Neural crest cell (in vitro differentiated cells): Measurements from ENCODE around the gene OBSCN. TPM values are rescaled to one million over a fixed set of nuclear protein-coding genes. Genes with fewer than 3 reads are reported as not detected.

Source experiments
- DNase-seq: peaks from one replicate; pipeline ENCODE4 v3.0.0; 2021; ENCODE audit warnings: low read depth, mixed read lengths, low spot score
- H3K27ac Mint-ChIP-seq: one replicate; pipeline ENCODE4 v1.8.0; 2021; ENCODE audit warnings: mild to moderate bottlenecking, mixed read lengths; ENCODE audit not compliant: unreplicated experiment
- H3K27me3 Mint-ChIP-seq: 2 replicates; pipeline ENCODE4 v1.8.0; 2021; ENCODE audit warnings: low read depth, mild to moderate bottlenecking, mixed read lengths
- H3K36me3 Mint-ChIP-seq: 2 replicates; pipeline ENCODE4 v1.8.0; 2021; ENCODE audit warnings: low read depth, mild to moderate bottlenecking, mixed read lengths
- H3K4me1 Mint-ChIP-seq: 2 replicates; pipeline ENCODE4 v1.8.0; 2021; ENCODE audit warnings: mixed read lengths
- H3K4me3 Mint-ChIP-seq: one replicate; pipeline ENCODE4 v1.8.0; 2021; ENCODE audit warnings: mild to moderate bottlenecking, mixed read lengths
- H3K9me3 Mint-ChIP-seq: 2 replicates; pipeline ENCODE4 v1.8.0; 2021; ENCODE audit warnings: mixed read lengths
- CTCF ChIP-seq: fragments of 200-600 bp; sonication (generic); conservative IDR thresholded peaks from 2 replicates; pipeline ENCODE4 v1.5.0; 2021; ENCODE audit warnings: antibody characterized with exemption, mild to moderate bottlenecking
- total RNA-seq: library from RNA; stranded (reverse); gene quantifications from 2 replicates; pipeline ENCODE4 v1.2.1, GENCODE V29; 2021

Gene OBSCN
- total RNA-seq, 1 donor from 2014 or later = 40.1 TPM

- DNase-seq = no peak
- no peak for TF ChIP-seq CTCF
- Mint-ChIP-seq H3K4me1 (peaks cover 8% of the 10 kb centered on the region), H3K27ac (no peak overlapping the region), H3K9me3 (no peaks in the 10 kb centered on the region), H3K36me3 (no peaks in the 10 kb centered on the region), H3K27me3 (peaks cover 23% of the 10 kb centered on the region), H3K4me3 (no peak overlapping the region)
These were observed 167.9 kb downstream of the OBSCN start for GRCh38 chr1:228375578-228376261.

GRCh38 chr1:228376262-228376628 lies 168.4 kb downstream of the OBSCN start:
- Mint-ChIP-seq H3K27me3 (peaks cover 28% of the 10 kb centered on the region), H3K27ac (no peak overlapping the region), H3K4me1 (peaks cover 8% of the 10 kb centered on the region), H3K4me3 (peak overlapping the region; percentile 49), H3K36me3 (no peaks in the 10 kb centered on the region), H3K9me3 (no peaks in the 10 kb centered on the region)
- no peak for DNase-seq
- no peak for TF ChIP-seq CTCF

- peaks cover 28% of the 10 kb centered on the region for H3K27me3 Mint-ChIP-seq
- H3K27ac Mint-ChIP-seq = no peak overlapping the region
- no peak overlapping the region for H3K4me3 Mint-ChIP-seq
- H3K4me1 Mint-ChIP-seq = peaks cover 8% of the 10 kb centered on the region
- H3K9me3 Mint-ChIP-seq = no peaks in the 10 kb centered on the region
- no peak for TF ChIP-seq CTCF
- H3K36me3 Mint-ChIP-seq = no peaks in the 10 kb centered on the region
- DNase-seq = no peak
These were observed 169.1 kb downstream of the OBSCN start for GRCh38 chr1:228376651-228377631.

- H3K36me3 Mint-ChIP-seq = no peaks in the 10 kb centered on the region
- peaks cover 32% of the 10 kb centered on the region for H3K27me3 Mint-ChIP-seq
- TF ChIP-seq CTCF = no peak
- no peak for DNase-seq
- H3K9me3 Mint-ChIP-seq = no peaks in the 10 kb centered on the region
- H3K4me3 Mint-ChIP-seq = no peak overlapping the region
- H3K4me1 Mint-ChIP-seq = peaks cover 8% of the 10 kb centered on the region
- H3K27ac Mint-ChIP-seq = no peak overlapping the region
These were observed 169.8 kb downstream of the OBSCN start for GRCh38 chr1:228377664-228378089.

GRCh38 chr1:228378090-228378872 lies 170.4 kb downstream of the OBSCN start:
- Mint-ChIP-seq H3K27me3 (peaks cover 34% of the 10 kb centered on the region), H3K9me3 (no peaks in the 10 kb centered on the region), H3K36me3 (no peaks in the 10 kb centered on the region), H3K27ac (no peak overlapping the region), H3K4me1 (peaks cover 8% of the 10 kb centered on the region), H3K4me3 (peak overlapping the region; percentile 91)
- peak; percentile 69 for DNase-seq
- peak; percentile 82 for TF ChIP-seq CTCF
